GM12872 (cell line): ENCODE data around the gene GLUD2.
"Not testable (repeated sequence)": the region's sequence is repeated elsewhere in the genome, so short reads cannot be mapped to it uniquely, and the experiment has no call there.

Experiments used
- CTCF ChIP-seq: IDR thresholded peaks from 3 replicates; pipeline ENCODE4 v1.5.1; 2011; ENCODE audit warnings: low read depth, mild to moderate bottlenecking, low read length, moderate library complexity; ENCODE audit not compliant: insufficient read depth

Gene GLUD2

GRCh38 chrX:121047441-121048419 lies at the start of gene GLUD2:
Gene GLUD2, plus strand, starts transcription at chrX:121047610. Its CDS starts 75 bp downstream, at chrX:121047685.
- TF ChIP-seq CTCF: not testable (repeated sequence)

- TF ChIP-seq CTCF: no peak
Measured at GRCh38 chrX:120999413-120999812, 48.0 kb upstream of the GLUD2 start.

- peak; percentile 35; the same call in 2 of the 3 replicates for TF ChIP-seq CTCF
Measured at GRCh38 chrX:121000589-121000988, 46.8 kb upstream of the GLUD2 start.

- no peak for TF ChIP-seq CTCF
Measured at GRCh38 chrX:121008920-121009319, 38.5 kb upstream of the GLUD2 start.

- TF ChIP-seq CTCF: no peak
Measured at GRCh38 chrX:121009764-121010163, 37.6 kb upstream of the GLUD2 start.

- TF ChIP-seq CTCF: no peak
Measured at GRCh38 chrX:121010218-121010617, 37.2 kb upstream of the GLUD2 start.

GRCh38 chrX:121011254-121011653 lies 36.2 kb upstream of the GLUD2 start:
- TF ChIP-seq CTCF: no peak
